SJCRH30 (cell line): ENCODE data around the gene SLC16A8. TPM values are rescaled to one million over a fixed set of nuclear protein-coding genes. Genes with fewer than 3 reads are reported as not detected.

Source experiments
- DNase-seq, 2 experiments: peaks; one replicate each; pipeline ENCODE4 v3.0.0-alpha.2; 2015 to 2020
- H3K27ac ChIP-seq: fragments of 250-450 bp; sonication (Bioruptor Pico); 2 replicates; pipeline ENCODE4 v1.5.1; 2020; ENCODE audit warnings: mild to moderate bottlenecking, moderate library complexity
- H3K27me3 ChIP-seq: fragments of 250-450 bp; sonication (Bioruptor Pico); 2 replicates; pipeline ENCODE4 v1.5.1; 2020; ENCODE audit warnings: mild to moderate bottlenecking, moderate library complexity
- H3K36me3 ChIP-seq: fragments of 250-450 bp; sonication (Bioruptor Pico); 2 replicates; pipeline ENCODE4 v1.5.1; 2020; ENCODE audit warnings: mild to moderate bottlenecking, moderate library complexity
- H3K4me1 ChIP-seq: fragments of 250-450 bp; sonication (Bioruptor Pico); 2 replicates; pipeline ENCODE4 v1.5.1; 2020; ENCODE audit warnings: mild to moderate bottlenecking, moderate library complexity
- H3K4me3 ChIP-seq: fragments of 250-450 bp; sonication (Bioruptor Pico); 2 replicates; pipeline ENCODE4 v1.5.1; 2020; ENCODE audit warnings: mild to moderate bottlenecking, moderate library complexity
- H3K9me3 ChIP-seq: fragments of 250-450 bp; sonication (Bioruptor Pico); replicated peaks from 2 replicates; pipeline ENCODE4 v1.5.1; 2020; ENCODE audit warnings: mild to moderate bottlenecking, moderate library complexity
- total RNA-seq: library from RNA; depleted of rRNA; stranded (reverse); fragments of >200 nt; shearing (Covaris generic); gene quantifications from 2 replicates; pipeline ENCODE4 v1.2.3, GENCODE V29; 2014; rRNA removed

SLC16A8 gene
- total RNA-seq, 1 experiment from 2014 or later = 1.4 TPM

GRCh38 chr22:38030311-38031133 lies 53.5 kb downstream of the SLC16A8 start:
- H3K36me3 ChIP-seq = no peaks in the 10 kb centered on the region
- no peaks in the 10 kb centered on the region for H3K9me3 ChIP-seq
- no peak overlapping the region for H3K4me3 ChIP-seq
- H3K4me1 ChIP-seq = no peaks in the 10 kb centered on the region; the same call in 1 of the 2 replicates
- DNase-seq = no peak
- H3K27ac ChIP-seq = no peak overlapping the region
- H3K27me3 ChIP-seq = peaks cover 16% of the 10 kb centered on the region; the same call in 1 of the 2 replicates

GRCh38 chr22:38029901-38030300 lies 54.1 kb downstream of the SLC16A8 start:
- Histone ChIP-seq H3K36me3 (no peaks in the 10 kb centered on the region), H3K27ac (no peak overlapping the region), H3K4me1 (no peaks in the 10 kb centered on the region; the same call in 1 of the 2 replicates), H3K9me3 (no peaks in the 10 kb centered on the region), H3K4me3 (no peak overlapping the region), H3K27me3 (peaks cover 16% of the 10 kb centered on the region; the same call in 1 of the 2 replicates)
- no peak for DNase-seq

- no peaks in the 10 kb centered on the region; the same call in 1 of the 2 replicates for H3K4me1 ChIP-seq
- H3K27ac ChIP-seq = no peak overlapping the region
- no peaks in the 10 kb centered on the region for H3K36me3 ChIP-seq
- no peak overlapping the region for H3K4me3 ChIP-seq
- peaks cover 16% of the 10 kb centered on the region; the same call in 1 of the 2 replicates for H3K27me3 ChIP-seq
- no peaks in the 10 kb centered on the region for H3K9me3 ChIP-seq
- DNase-seq = no peak
These were observed 54.6 kb downstream of the SLC16A8 start for GRCh38 chr22:38029370-38029769.

GRCh38 chr22:38028344-38029130 lies 55.4 kb downstream of the SLC16A8 start:
- Histone ChIP-seq H3K36me3 (no peaks in the 10 kb centered on the region), H3K4me3 (no peak overlapping the region), H3K27ac (no peak overlapping the region), H3K27me3 (peaks cover 16% of the 10 kb centered on the region; the same call in 1 of the 2 replicates), H3K4me1 (no peaks in the 10 kb centered on the region), H3K9me3 (no peaks in the 10 kb centered on the region)
- no peak for DNase-seq

Other genes with a start within 250 kb of the SLC16A8 start
- gene ANKRD54, start 239.8 kb downstream of the SLC16A8 start, total RNA-seq = 17.1 and 18.2 TPM in 2 replicates
- gene EIF3L, start 234.8 kb downstream of the SLC16A8 start, total RNA-seq = 647 and 707 TPM in 2 replicates
- 16.8 and 18.0 TPM in 2 replicates for gene MICALL1, start 177.9 kb downstream of the SLC16A8 start, total RNA-seq
- not detected in 2 replicates for gene C22orf23, start 130.6 kb downstream of the SLC16A8 start, total RNA-seq
- gene POLR2F, start 130.5 kb downstream of the SLC16A8 start, total RNA-seq = 121 and 122 TPM in 2 replicates
- not detected in 2 replicates for gene SOX10, start 99.6 kb downstream of the SLC16A8 start, total RNA-seq
- gene PICK1, start 26.8 kb downstream of the SLC16A8 start, total RNA-seq = 0.45 and 1.2 TPM in 2 replicates
- gene BAIAP2L2, start 26.5 kb upstream of the SLC16A8 start, total RNA-seq = not detected in 2 replicates
- 3.9 and 5.4 TPM in 2 replicates for gene PLA2G6, start 97.6 kb upstream of the SLC16A8 start, total RNA-seq
- gene MAFF, start 117.8 kb upstream of the SLC16A8 start, total RNA-seq = 3.2 and 3.6 TPM in 2 replicates
- gene TMEM184B, start 188.8 kb upstream of the SLC16A8 start, total RNA-seq = 16.9 and 18.7 TPM in 2 replicates
- gene CSNK1E, start 233.2 kb upstream of the SLC16A8 start, total RNA-seq = 142 and 143 TPM in 2 replicates